PFSK-1 (cell line): ENCODE results near the gene KRT10.
A peak's percentile ranks its signal among the peaks of the same experiment; 100 is the strongest.

Experiments
- FOXP2 ChIP-seq: optimal IDR thresholded peaks from 2 replicates; pipeline ENCODE3; 2011; ENCODE audit warnings: borderline replicate concordance, control low read depth, inconsistent platforms; ENCODE audit not compliant: insufficient read depth; ENCODE audit errors: extremely low read length, extremely low read depth
- POLR2AphosphoS5 ChIP-seq: IDR thresholded peaks from 2 replicates; pipeline ENCODE4 v1.6.1; 2012; ENCODE audit warnings: low read depth, mild to moderate bottlenecking, control low read depth, low read length, moderate library complexity
- REST ChIP-seq, 2 experiments: IDR thresholded peaks; 2 replicates each; pipeline versions ENCODE4 v1.6.1 to v1.8.0; 2011 to 2012; ENCODE audit warnings: low read depth in 2 of 2, low read length in 2 of 2, control low read depth in 1 of 2, inconsistent platforms in 1 of 2, mild to moderate bottlenecking in 1 of 2, moderate library complexity in 1 of 2; ENCODE audit not compliant: insufficient read depth in 1 of 2
- SIN3A ChIP-seq: IDR thresholded peaks from 2 replicates; pipeline ENCODE4 v1.6.1; 2012; ENCODE audit warnings: mild to moderate bottlenecking, low read length, moderate library complexity, borderline replicate concordance; ENCODE audit not compliant: insufficient read depth
- TAF1 ChIP-seq: IDR thresholded peaks from 2 replicates; pipeline ENCODE4 v1.6.1; 2012; ENCODE audit warnings: low read length, control low read depth, borderline replicate concordance; ENCODE audit not compliant: insufficient read depth

The KRT10 gene

GRCh38 chr17:40813804-40814203 is 8.6 kb downstream of the KRT10 start:
- TF ChIP-seq POLR2AphosphoS5 (no peak), REST (IDR thresholded peaks at IDR 0.05; ENCODE audit: insufficient read depth in 1 of 2, low read depth in 2 of 2, low read length in 2 of 2) (no peak), FOXP2 (no peak), TAF1 (no peak), SIN3A (no peak)

GRCh38 chr17:40812639-40813038 is 9.8 kb downstream of the KRT10 start:
- no peak for TF ChIP-seq SIN3A
- no peak for TF ChIP-seq FOXP2
- TF ChIP-seq REST (IDR thresholded peaks at IDR 0.05; ENCODE audit: insufficient read depth in 1 of 2, low read depth in 2 of 2, low read length in 2 of 2): no peak
- no peak for TF ChIP-seq POLR2AphosphoS5
- no peak for TF ChIP-seq TAF1

- no peak for TF ChIP-seq TAF1
- TF ChIP-seq REST (IDR thresholded peaks at IDR 0.05; ENCODE audit: insufficient read depth in 1 of 2, low read depth in 2 of 2, low read length in 2 of 2): no peak
- no peak for TF ChIP-seq POLR2AphosphoS5
- no peak for TF ChIP-seq FOXP2
Observed at GRCh38 chr17:40810494-40810893, 11.9 kb downstream of the KRT10 start.

- TF ChIP-seq FOXP2: no peak
- TF ChIP-seq SIN3A: no peak
- TF ChIP-seq REST (IDR thresholded peaks at IDR 0.05; ENCODE audit: insufficient read depth in 1 of 2, low read depth in 2 of 2, low read length in 2 of 2): no peak
- no peak for TF ChIP-seq TAF1
- no peak for TF ChIP-seq POLR2AphosphoS5
Observed at GRCh38 chr17:40809721-40810421, 12.5 kb downstream of the KRT10 start.

DNA sequence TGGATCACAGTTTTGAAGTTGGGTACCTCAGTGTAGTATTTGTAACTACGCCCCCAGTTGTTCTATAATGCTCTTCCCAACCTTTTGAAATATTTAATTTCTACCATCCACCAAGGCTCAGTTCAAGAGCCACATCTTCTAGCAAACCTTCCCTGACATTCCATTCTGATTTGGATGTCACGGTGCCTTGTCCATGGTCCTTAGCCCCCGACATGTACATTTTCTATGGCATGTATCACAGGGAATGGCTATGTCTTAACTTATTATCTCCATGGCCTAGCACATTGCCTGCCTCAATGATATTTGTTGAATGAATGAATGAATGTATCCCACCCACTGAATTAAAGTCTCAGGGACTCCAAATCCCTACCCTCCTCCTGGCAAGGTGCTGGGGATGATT is 16.3 kb downstream of the KRT10 start:
- TF ChIP-seq SIN3A (no peak), REST (IDR thresholded peaks at IDR 0.05; ENCODE audit: insufficient read depth in 1 of 2, low read depth in 2 of 2, low read length in 2 of 2) (peak; percentile 48 to 91; a peak in 3 of 4 replicates)
